ENCODE results near the gene RNF26. TPM values are rescaled to one million over a fixed set of nuclear protein-coding genes. Genes with fewer than 3 reads are reported as not detected.

RNF26 gene
- total and polyA plus RNA-seq, 4 donors = 6.3 to 19.1 (median 11.1) TPM

DNA sequence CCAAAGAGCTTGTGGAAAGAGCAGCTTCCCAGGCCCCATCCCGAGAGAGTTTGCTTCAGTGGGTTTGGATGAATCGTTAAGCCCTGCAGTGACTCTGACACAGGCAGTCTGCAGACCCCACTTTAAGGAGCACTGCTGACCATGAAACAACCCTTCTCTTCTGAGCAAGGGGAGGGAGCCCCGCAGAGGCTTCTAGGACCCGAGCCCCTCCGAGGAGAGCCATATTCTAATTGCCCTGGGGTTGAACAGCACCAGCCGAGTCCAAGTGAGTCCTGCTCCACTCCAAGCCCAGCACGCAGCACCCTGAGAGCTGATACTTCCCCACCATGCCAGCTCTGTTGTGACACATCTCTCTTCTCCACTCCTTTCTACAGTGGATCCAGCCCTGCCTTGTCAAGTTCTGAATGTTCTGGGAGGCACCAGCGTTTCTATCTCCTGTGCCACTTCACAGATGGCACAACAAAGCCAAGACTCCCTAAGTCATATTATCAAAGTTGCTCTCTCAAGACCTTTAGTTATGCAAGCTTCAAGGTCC is 36.8 kb downstream of the RNF26 start:
- H3K27ac ChIP-seq (ENCODE audit: low read depth in 1 of 2, low read length in 2 of 2) = peak overlapping the region; percentile 96 to 97
- no peak overlapping the region for H3K4me3 ChIP-seq (ENCODE audit: low read depth in 1 of 3, low read length in 3 of 3)
- no peak for DNase-seq (ENCODE audit: low spot score)
- no peaks in the 10 kb centered on the region for H3K9me3 ChIP-seq (ENCODE audit: control insufficient read depth in 4 of 4, low read length in 3 of 4)
- peak overlapping the region; percentile 22 to 53 for H3K9ac ChIP-seq (ENCODE audit: low read depth in 1 of 2, low read length in 2 of 2)
- H3K36me3 ChIP-seq (ENCODE audit: control insufficient read depth in 4 of 4, insufficient read depth in 3 of 4, low read depth in 1 of 4, low read length in 3 of 4) = no peaks in the 10 kb centered on the region
- 81% methylated on average over 8 of the region's 8 CpGs for WGBS
- TF ChIP-seq GABPA (IDR thresholded peaks at IDR 0.05 in 1 of 2, conservative IDR thresholded peaks at IDR 0.05 in 1 of 2) (no peak), EGR1 (IDR thresholded peaks at IDR 0.05; ENCODE audit: low read depth in 2 of 2) (no peak), TAF1 (conservative IDR thresholded peaks at IDR 0.05) (no peak), HNF4G (IDR thresholded peaks at IDR 0.05) (no peak), RXRA (IDR thresholded peaks at IDR 0.05) (no peak), JUND (IDR thresholded peaks at IDR 0.05) (no peak), REST (IDR thresholded peaks at IDR 0.05) (no peak), HNF4A (conservative IDR thresholded peaks at IDR 0.05) (no peak), RAD21 (IDR thresholded peaks at IDR 0.05) (no peak), SP1 (IDR thresholded peaks at IDR 0.05) (no peak), YY1 (IDR thresholded peaks at IDR 0.05) (no peak), FOXA2 (IDR thresholded peaks at IDR 0.05) (no peak), ZBTB33 (IDR thresholded peaks at IDR 0.05) (no peak)
- TF ChIP-seq, protein P1, sequence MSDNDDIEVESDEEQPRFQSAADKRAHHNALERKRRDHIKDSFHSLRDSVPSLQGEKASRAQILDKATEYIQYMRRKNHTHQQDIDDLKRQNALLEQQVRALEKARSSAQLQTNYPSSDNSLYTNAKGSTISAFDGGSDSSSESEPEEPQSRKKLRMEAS (IDR thresholded peaks at IDR 0.05) = no peak
- TF ChIP-seq, protein P2, sequence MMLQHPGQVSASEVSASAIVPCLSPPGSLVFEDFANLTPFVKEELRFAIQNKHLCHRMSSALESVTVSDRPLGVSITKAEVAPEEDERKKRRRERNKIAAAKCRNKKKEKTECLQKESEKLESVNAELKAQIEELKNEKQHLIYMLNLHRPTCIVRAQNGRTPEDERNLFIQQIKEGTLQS (IDR thresholded peaks at IDR 0.05) = no peak
- TF ChIP-seq, protein P3, sequence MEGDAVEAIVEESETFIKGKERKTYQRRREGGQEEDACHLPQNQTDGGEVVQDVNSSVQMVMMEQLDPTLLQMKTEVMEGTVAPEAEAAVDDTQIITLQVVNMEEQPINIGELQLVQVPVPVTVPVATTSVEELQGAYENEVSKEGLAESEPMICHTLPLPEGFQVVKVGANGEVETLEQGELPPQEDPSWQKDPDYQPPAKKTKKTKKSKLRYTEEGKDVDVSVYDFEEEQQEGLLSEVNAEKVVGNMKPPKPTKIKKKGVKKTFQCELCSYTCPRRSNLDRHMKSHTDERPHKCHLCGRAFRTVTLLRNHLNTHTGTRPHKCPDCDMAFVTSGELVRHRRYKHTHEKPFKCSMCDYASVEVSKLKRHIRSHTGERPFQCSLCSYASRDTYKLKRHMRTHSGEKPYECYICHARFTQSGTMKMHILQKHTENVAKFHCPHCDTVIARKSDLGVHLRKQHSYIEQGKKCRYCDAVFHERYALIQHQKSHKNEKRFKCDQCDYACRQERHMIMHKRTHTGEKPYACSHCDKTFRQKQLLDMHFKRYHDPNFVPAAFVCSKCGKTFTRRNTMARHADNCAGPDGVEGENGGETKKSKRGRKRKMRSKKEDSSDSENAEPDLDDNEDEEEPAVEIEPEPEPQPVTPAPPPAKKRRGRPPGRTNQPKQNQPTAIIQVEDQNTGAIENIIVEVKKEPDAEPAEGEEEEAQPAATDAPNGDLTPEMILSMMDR (IDR thresholded peaks at IDR 0.05; ENCODE audit: low read depth, low read length, missing input control) = no peak
- H3K27me3 ChIP-seq (ENCODE audit: control insufficient read depth in 4 of 4, insufficient read depth in 4 of 4, low read length in 3 of 4) = no peaks in the 10 kb centered on the region
- peaks cover 22 to 84% (median 64%) of the 10 kb centered on the region in 4 donors for H3K4me1 ChIP-seq (ENCODE audit: control insufficient read depth in 4 of 4, insufficient read depth in 4 of 4, low read length in 3 of 4)

All from liver (tissue), 9 donors.